ENCODE measurements around the gene APOL6.
"Not testable (repeated sequence)": the region's sequence is repeated elsewhere in the genome, so short reads cannot be mapped to it uniquely, and the experiment has no call there.

Gene APOL6

DNA sequence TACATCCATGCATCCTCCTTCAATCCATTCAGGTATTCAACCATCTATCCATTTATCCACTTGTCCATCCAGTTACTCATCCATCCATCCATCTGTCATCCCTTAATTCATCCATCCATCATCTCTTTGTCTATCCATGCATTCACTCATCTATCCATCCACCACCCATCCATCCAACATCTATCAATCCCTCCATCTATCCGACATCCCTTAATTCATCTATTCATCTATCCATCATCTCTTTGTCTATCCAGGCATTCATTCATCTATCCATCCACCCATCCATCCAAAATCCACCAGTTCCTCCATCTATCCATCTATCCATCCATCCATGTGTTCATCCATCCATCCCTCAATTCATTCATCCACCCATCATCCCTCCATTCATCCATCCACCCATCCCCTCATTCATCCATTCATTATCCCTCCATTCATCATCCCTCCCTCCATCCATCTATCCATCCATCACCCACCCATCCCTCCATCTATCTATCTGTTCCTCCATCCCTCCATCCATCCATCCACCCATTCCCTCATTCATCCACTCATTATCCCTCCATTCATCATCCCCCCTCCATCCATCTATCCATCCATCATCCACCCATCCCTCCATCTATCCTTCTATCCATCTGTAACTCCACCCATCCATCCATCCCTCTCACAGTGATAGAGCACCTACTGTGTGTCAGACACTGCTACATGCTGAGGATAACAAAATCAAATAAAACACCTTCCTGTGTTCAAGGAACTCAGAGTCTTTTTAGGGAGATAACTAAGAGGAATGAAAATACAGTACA lies 29.6 kb upstream of the APOL6 start:
- DNase-seq (ENCODE audit: low read depth): no peak

DNA sequence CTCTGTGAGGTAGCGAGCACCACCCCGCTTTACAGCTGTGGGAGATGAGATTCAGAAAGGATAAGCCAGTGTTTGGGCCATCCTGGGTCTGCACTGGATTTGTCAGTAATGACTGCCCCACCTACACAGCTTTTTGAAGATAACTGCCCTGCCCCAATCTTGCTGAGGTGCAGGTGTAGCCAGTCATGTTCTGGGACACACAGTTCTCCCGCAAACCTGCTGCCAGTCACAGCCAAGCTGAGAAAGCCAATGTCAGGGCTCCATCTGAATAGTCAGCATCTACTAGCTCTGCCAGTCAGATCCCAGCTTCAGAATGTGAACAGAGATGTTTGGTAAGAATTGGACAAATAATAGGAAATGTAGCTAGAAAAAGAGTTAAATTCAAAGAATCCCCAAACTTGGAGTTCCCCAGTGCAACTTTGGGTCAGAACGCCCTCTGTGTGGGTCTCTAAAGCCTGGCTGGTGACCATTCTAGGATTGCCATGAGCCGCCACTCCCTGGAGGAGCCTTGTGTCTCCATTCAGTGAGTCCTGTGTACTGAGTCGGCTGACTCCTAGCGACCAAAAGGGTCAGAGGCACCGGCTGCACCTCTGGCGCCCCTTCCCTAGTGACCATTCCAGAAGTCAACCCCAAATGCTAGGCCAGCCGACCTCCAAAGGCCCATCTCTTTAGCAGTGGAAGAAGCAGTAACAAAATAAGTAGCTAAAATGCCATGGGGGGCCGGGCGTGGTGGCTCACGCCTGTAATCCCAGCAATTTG lies 28.7 kb upstream of the APOL6 start:
- DNase-seq (ENCODE audit: low read depth): no peak

- DNase-seq (ENCODE audit: low read depth): no peak
Observed at GRCh38 chr22:35620624-35621251, 27.5 kb upstream of the APOL6 start.

DNA sequence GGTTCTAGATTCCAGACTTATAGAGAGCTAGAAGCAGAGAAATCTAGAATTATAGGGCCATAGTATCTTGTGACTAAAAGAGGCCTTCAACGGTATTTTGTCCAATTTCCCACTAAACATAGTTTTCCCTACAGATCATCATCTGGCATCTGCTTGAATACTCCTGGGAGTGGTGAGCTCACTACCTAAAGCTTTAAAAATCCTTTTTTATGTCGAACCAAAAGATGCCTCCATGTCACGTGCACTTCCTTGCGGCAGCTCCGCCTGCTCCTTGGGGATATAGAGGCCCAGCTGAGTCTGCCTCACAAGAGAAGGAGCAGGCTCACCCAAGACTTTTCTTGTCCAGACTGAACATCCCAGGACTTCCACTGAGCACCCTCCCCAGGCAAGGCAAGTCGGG lies 26.8 kb upstream of the APOL6 start:
- no peak for DNase-seq (ENCODE audit: low read depth)

DNA sequence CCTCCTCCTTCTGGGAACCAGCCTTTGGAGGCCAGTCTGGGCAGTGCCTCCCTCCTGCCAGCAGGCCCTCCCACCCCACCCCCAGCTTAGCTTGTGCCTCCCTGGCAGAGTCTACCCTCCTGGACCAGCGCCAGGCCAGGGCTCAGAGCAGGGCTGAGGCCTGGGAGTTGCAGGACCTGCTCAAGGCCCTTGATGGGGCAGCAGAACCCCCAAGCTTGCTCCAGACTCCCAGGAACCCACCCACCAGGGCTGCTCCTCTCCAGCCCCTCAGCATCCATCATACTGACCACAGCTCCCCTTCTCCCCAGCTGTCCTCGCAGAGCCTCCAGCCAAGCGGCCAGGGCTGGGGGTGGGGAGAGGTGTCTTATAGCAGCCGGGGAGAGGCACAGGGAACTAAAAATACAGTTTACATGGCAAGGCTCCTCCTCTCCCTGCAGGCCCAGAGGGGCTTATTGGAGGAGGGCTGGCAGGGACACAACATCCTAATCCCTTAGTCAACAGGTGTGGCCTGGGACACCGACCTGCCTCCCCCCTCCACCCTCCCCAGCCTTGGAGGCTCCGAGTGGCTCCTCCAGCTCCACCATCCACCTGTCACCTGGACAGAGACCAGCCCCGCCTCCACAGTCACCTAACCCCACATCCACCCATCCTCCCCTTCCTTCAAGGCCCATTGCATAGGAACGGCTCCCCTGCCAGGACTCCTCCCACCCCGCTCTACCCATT lies 25.9 kb upstream of the APOL6 start:
- DNase-seq (ENCODE audit: low read depth): no peak

DNA sequence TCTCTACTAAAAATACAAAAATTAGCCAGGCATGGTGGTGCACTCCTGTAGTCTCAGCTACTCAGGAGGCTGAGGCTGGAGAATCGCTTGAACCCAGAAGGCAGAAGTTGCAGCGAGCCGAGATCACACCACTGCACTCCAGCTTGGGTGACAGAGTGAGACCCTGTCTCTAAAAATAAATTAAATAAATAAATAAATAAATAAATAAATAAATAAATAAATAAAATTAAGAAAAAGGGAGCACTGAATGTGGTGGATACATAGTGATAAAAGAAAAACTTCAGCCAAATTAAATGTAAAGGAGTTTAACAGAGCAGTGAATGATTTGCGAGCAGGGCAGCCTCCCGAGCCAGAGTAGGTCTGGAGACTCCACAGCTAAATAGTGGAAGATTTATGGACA lies 24.4 kb upstream of the APOL6 start:
- not testable (repeated sequence) for DNase-seq (ENCODE audit: low read depth)

DNA sequence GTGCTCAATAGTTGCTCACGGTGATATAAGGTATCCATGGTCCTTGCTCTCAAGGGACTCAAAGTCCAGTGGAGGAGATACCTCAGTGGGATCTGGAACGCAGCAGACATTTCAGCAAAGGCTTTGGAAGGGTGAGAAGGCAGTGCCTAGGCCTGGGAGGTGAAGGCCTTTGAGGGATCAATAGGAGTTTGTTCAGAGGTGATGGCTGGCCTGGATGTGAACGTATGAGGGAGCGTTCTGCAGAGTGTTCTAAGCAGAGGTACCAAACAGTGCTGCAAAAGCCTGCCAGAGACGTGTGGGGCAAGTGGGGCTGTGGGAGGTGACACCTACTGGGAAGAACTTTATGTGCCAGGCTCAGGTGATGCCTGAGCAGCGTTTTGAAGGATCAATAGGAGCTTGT lies 23.7 kb upstream of the APOL6 start:
- no peak for DNase-seq (ENCODE audit: low read depth)

GRCh38 chr22:35625763-35626432 lies 22.3 kb upstream of the APOL6 start:
- DNase-seq (ENCODE audit: low read depth): no peak

GRCh38 chr22:35627267-35628041 lies 20.8 kb upstream of the APOL6 start:
- DNase-seq (ENCODE audit: low read depth): peak; percentile 73

DNA sequence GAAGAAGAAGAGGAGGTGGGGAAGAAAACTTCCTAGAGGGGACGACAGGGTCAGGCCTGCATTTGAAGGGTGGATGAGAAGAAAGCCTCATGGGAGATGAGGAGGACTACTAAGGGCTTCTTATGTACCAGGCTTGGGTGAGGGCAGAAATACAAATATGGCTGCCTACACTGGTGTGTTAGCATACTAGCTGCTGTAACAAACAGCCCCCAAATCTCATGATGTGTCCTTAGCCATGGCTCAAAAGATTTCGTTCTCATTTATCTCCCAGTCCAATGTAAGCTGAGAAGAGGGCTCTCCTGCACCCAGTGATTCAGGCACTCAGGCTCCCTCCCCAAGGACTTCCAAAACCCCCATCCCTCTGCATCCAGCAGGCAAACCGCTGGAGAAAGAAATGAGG lies 19.5 kb upstream of the APOL6 start:
- no peak for DNase-seq (ENCODE audit: low read depth)

GRCh38 chr22:35629406-35630216 lies 18.6 kb upstream of the APOL6 start:
- DNase-seq (ENCODE audit: low read depth): peak; percentile 95

DNA sequence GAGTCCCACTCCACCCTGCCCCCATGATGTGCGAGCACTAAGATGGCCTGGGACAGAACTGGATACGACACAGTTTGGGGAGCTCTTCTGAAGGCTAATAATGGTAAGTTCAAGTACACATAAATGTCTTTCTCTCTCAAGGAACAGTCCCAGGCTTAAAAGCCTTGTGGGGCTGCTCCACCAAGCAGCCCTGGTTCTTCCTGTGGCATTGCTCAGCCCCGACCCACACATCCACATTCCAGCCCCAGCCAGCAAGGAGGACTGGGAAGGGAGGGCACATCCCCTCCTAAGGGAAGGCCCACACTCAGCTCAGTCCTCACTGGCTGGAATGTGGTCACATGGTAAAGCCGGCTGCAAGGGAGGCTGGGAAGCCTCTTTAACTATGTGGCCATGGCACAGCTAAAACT lies 17.9 kb upstream of the APOL6 start:
- no peak for DNase-seq (ENCODE audit: low read depth)

- DNase-seq (ENCODE audit: low read depth): no peak
Observed at GRCh38 chr22:35630891-35631290, 17.4 kb upstream of the APOL6 start.

GRCh38 chr22:35631597-35631996 lies 16.6 kb upstream of the APOL6 start:
- no peak for DNase-seq (ENCODE audit: low read depth)

- DNase-seq (ENCODE audit: low read depth): no peak
Observed at GRCh38 chr22:35632935-35633334, 15.3 kb upstream of the APOL6 start.

GRCh38 chr22:35633520-35633919 lies 14.7 kb upstream of the APOL6 start:
- no peak for DNase-seq (ENCODE audit: low read depth)

- DNase-seq (ENCODE audit: low read depth): no peak
Observed at GRCh38 chr22:35634015-35634414, 14.2 kb upstream of the APOL6 start.

- DNase-seq (ENCODE audit: low read depth): no peak
Observed at GRCh38 chr22:35634943-35635540, 13.2 kb upstream of the APOL6 start.

GRCh38 chr22:35637254-35637653 lies 11.0 kb upstream of the APOL6 start:
- no peak for DNase-seq (ENCODE audit: low read depth)

GRCh38 chr22:35638001-35638400 lies 10.2 kb upstream of the APOL6 start:
- DNase-seq (ENCODE audit: low read depth): no peak

All from fibroblast of the conjunctiva (primary cell).